GM12878 (cell line): Measurements from ENCODE around the gene ASIP. TPM values are rescaled to one million over a fixed set of nuclear protein-coding genes. Genes with fewer than 3 reads are reported as not detected.

ENCODE experiments used
- ATAC-seq: fragments of 200-7000 bp; cut with Tn5 transposase; 3 replicates; pipeline ENCODE4 v1.9.1; 2020; ENCODE audit warnings: mild to moderate bottlenecking, moderate library complexity
- BruUV-seq: library from RNA; stranded (reverse); fragments of 400-500 nt; replicated peaks from 2 replicates; lab custom pipeline; 2021; lab: Mats Ljungman, UMichigan
- CTCF ChIA-PET: fragments of 300-600 bp; sonication (Branson Sonifier 250); formaldehyde crosslinking; extraction: SDS; loops from one replicate; lab custom pipeline; 2021; ENCODE audit warnings: inconsistent platforms; lab: Yijun Ruan, JAX
- POLR2A ChIA-PET: fragments of 350-600 bp; formaldehyde crosslinking; extraction: SDS; loops from one replicate; lab custom pipeline; 2021; ENCODE audit warnings: inconsistent platforms; lab: Charles Lee
- RAD21 ChIA-PET: fragments of 300-600 bp; sonication (Branson Sonifier 250); formaldehyde crosslinking; loops from one replicate; lab custom pipeline; 2023; ENCODE audit warnings: antibody characterized with exemption; ENCODE audit not compliant: unreplicated experiment; lab: Charles Lee
- SMC1A ChIA-PET: fragments of 300-600 bp; sonication (Branson Sonifier 250); formaldehyde crosslinking; loops from one replicate; lab custom pipeline; 2023; ENCODE audit not compliant: unreplicated experiment, uncharacterized antibody; lab: Charles Lee
- DNase-seq: peaks from one replicate; pipeline ENCODE4 v3.0.0-alpha.2; 2011; ENCODE audit warnings: low read depth, low spot score
- FAIRE-seq: peaks from 3 replicates; lab custom pipeline; 2011; peaks lifted over from hg19 to GRCh38; lab: Jason Lieb, UNC
- H2AFZ ChIP-seq: 2 replicates; pipeline ENCODE4 v1.6.0; 2011; ENCODE audit warnings: low read depth, low read length, control low read depth; ENCODE audit not compliant: control insufficient read depth
- H3K27ac ChIP-seq: 2 replicates; pipeline ENCODE4 v1.5.1; 2011; ENCODE audit warnings: control low read depth; ENCODE audit not compliant: control insufficient read depth, insufficient read depth
- H3K27me3 ChIP-seq, 2 experiments: replicated peaks in 1 of 2; 2 replicates each; pipeline versions ENCODE4 v1.6.0 to v1.6.1; 2011; ENCODE audit warnings: low read length in 1 of 2; ENCODE audit not compliant: control insufficient read depth in 2 of 2, insufficient read depth in 2 of 2
- H3K36me3 ChIP-seq, 2 experiments: 2 replicates each; pipeline ENCODE4 v1.5.1; 2011; ENCODE audit warnings: low read length in 1 of 2; ENCODE audit not compliant: control insufficient read depth in 2 of 2, insufficient read depth in 2 of 2
- H3K4me1 ChIP-seq: 2 replicates; pipeline ENCODE4 v1.6.1; 2011; ENCODE audit warnings: mild to moderate bottlenecking, low read length, moderate library complexity, mixed read lengths; ENCODE audit not compliant: control insufficient read depth, insufficient read depth
- H3K4me2 ChIP-seq: 2 replicates; pipeline ENCODE4 v1.6.0; 2011; ENCODE audit warnings: control low read depth; ENCODE audit not compliant: control insufficient read depth, insufficient read depth
- H3K4me3 ChIP-seq: fragments of 200-600 bp; sonication (generic); 2 replicates; pipeline ENCODE4 v1.5.1; 2016
- H3K79me2 ChIP-seq: 2 replicates; pipeline ENCODE4 v1.6.0; 2011; ENCODE audit warnings: low read length; ENCODE audit not compliant: control insufficient read depth, insufficient read depth
- H3K9ac ChIP-seq: 2 replicates; pipeline ENCODE4 v1.8.0; 2011; ENCODE audit warnings: low read length, control low read depth, mixed read lengths; ENCODE audit not compliant: control insufficient read depth, insufficient read depth
- H3K9me3 ChIP-seq: replicated peaks from 3 replicates; pipeline ENCODE4 v1.5.1; 2011; ENCODE audit warnings: mild to moderate bottlenecking, low read length; ENCODE audit not compliant: control insufficient read depth, insufficient read depth
- H4K20me1 ChIP-seq: 2 replicates; pipeline ENCODE4 v1.6.0; 2011; ENCODE audit not compliant: control insufficient read depth, insufficient read depth
- ASH2L ChIP-seq: fragments of 300-600, 200-600 bp; sonication (generic); IDR thresholded peaks from 2 replicates; pipeline ENCODE4 v1.6.1; 2017; ENCODE audit warnings: low read depth, mild to moderate bottlenecking, borderline replicate concordance
- BCL3 ChIP-seq: IDR thresholded peaks from 2 replicates; pipeline ENCODE4 v1.6.1; 2011; ENCODE audit warnings: borderline replicate concordance, low read depth, mild to moderate bottlenecking, moderate library complexity, low read length; ENCODE audit not compliant: insufficient read depth, poor library complexity, severe bottlenecking
- BCLAF1 ChIP-seq: fragments of 450-650 bp; IDR thresholded peaks from 2 replicates; pipeline ENCODE4 v1.6.1; 2017; ENCODE audit warnings: antibody characterized with exemption, mild to moderate bottlenecking, moderate library complexity
- IRF3 ChIP-seq: fragments of 450-650 bp; IDR thresholded peaks from 2 replicates; pipeline ENCODE4 v1.6.1; 2014; ENCODE audit warnings: mild to moderate bottlenecking
- KLF5 ChIP-seq: fragments of 450-650 bp; IDR thresholded peaks from 2 replicates; pipeline ENCODE4 v1.6.1; 2014; ENCODE audit warnings: mild to moderate bottlenecking; ENCODE audit not compliant: partially characterized antibody
- NFIC ChIP-seq: IDR thresholded peaks from 2 replicates; pipeline ENCODE4 v1.6.1; 2012; ENCODE audit warnings: low read depth, mild to moderate bottlenecking, inconsistent platforms, low read length, moderate library complexity
- SMAD1 ChIP-seq: fragments of 450-650 bp; IDR thresholded peaks from 2 replicates; pipeline ENCODE4 v1.6.1; 2018; ENCODE audit warnings: mild to moderate bottlenecking, low read depth; ENCODE audit not compliant: partially characterized antibody
- WGBS: methylation state at CpG from one replicate; pipeline ENCODE4 v1.1.6; 2016; ENCODE audit warnings: low lambda C conversion rate; ENCODE audit not compliant: insufficient replicate concordance, insufficient coverage; ENCODE audit errors: missing lambda C conversion rate; 5-methylcytosine and 5-hydroxymethylcytosine counted together
- in situ Hi-C: fragments of 300-500 bp; cut with MboI; formaldehyde crosslinking; loops from 9 replicates; pipeline ENCODE4 v1.14.3; 2018; ENCODE audit warnings: mixed read lengths
- intact Hi-C: fragments of 100-400 bp; cut with micrococcal nuclease; formaldehyde crosslinking; loops from one replicate; pipeline ENCODE4 v1.14.2; 2022; ENCODE audit not compliant: unreplicated experiment
- polyA plus RNA-seq, 11 experiments: library from polyadenylated mRNA; depleted of rRNA in 4 of 11; unstranded in 6 of 11; stranded (reverse) in 5 of 11; fragments of >200 nt; fragmentation: Nextera tagmentation in 4 of 11; fragmentation: Illumina TruSeq in 1 of 11; extraction: Ambion mirVana in 4 of 11; extraction: Trizol in 1 of 11; gene quantifications; 1 replicate in 1 of 11; 2 replicates in 10 of 11; pipeline versions ENCODE4 v1.2.1 to v1.2.3, GENCODE V29; 2011 to 2016; ENCODE audit warnings: inconsistent platforms in 2 of 11, missing spikeins in 2 of 11, low read depth in 1 of 11
- total RNA-seq, 4 experiments: library from RNA; depleted of rRNA in 3 of 4; stranded (reverse); fragments of >200 nt in 3 of 4; fragmentation: Illumina TruSeq in 1 of 4; extraction: Trizol in 1 of 4; gene quantifications; 2 replicates each; pipeline versions ENCODE4 v1.2.1 to v1.2.3, GENCODE V29; 2013 to 2021

ASIP gene
- total and polyA plus RNA-seq, 10 of the 15 experiments (the other 5 are each of a cell fraction or from before 2014, with no cell fraction given): 0.29 TPM; not detected in 9

GRCh38 chr20:34246126-34246626 lies 5.0 kb downstream of the ASIP start:
- Histone ChIP-seq H3K9me3 (no peaks in the 10 kb centered on the region), H3K79me2 (no peaks in the 10 kb centered on the region), H3K4me3 (no peak overlapping the region), H4K20me1 (no peaks in the 10 kb centered on the region), H3K4me2 (no peak overlapping the region), H3K27me3 (no peaks in the 10 kb centered on the region), H3K4me1 (peaks cover 3% of the 10 kb centered on the region; the same call in 1 of the 2 replicates), H3K27ac (no peak overlapping the region), H2AFZ (no peak overlapping the region), H3K9ac (no peak overlapping the region), H3K36me3 (no peaks in the 10 kb centered on the region)
- intact Hi-C loops: no loop called here
- TF ChIP-seq NFIC: no peak
- no peak for TF ChIP-seq BCLAF1
- TF ChIP-seq KLF5: no peak
- no peak for TF ChIP-seq BCL3
- TF ChIP-seq IRF3: no peak
- no peak for TF ChIP-seq SMAD1
- TF ChIP-seq ASH2L: no peak
- SMC1A ChIA-PET: interaction anchor here (0.7 kb wide), 1 partner anchor 447 kb away, joined by 3 read pairs; no protein-coding TSS in a partner anchor
- in situ Hi-C loops: no loop called here
- 75% methylated on average over 2 of the region's 2 CpGs for WGBS
- POLR2A ChIA-PET: no interaction called here
- RAD21 ChIA-PET: interaction anchor here (0.6 kb wide), 1 partner anchor 11 kb away, joined by 4 read pairs; no protein-coding TSS in a partner anchor
- CTCF ChIA-PET: no interaction called here
- BruUV-seq: no TSS peak
- ATAC-seq (no peak), FAIRE-seq (no peak), DNase-seq (no peak)
